COR-L47 (cell line): ENCODE data around the gene OAS2.
"Not testable (repeated sequence)": the region's sequence is repeated elsewhere in the genome, so short reads cannot be mapped to it uniquely, and the experiment has no call there.

Experiments
- DNase-seq: peaks from one replicate; lab custom pipeline; 2025; lab: John Stamatoyannopoulos, UW

The OAS2 gene

DNA sequence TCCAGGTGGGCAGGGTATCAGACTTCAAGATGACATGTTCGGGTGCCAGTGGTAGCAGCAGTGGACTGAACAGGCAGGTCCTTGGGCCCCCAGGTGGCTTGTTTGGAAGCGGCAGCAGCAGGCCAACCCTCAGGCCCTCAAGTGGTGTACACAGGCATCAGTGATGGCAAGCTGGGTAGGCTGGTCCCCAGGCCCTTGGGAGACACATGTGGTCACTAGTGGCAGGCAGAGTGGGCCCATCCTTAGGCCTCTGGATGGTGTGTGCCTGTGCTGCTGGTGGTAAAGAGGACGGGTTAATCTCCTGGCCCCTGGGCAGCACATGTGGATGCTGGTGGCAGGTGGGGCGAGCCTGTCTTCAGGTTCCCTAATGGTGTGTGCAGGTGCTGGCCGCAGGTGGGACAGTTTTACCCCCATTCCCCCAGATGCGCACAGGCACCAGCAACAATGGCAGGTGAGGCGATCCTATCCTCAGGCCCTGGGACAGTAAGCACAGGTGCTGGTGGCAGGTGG is 8.0 kb downstream of the OAS2 start:
- DNase-seq, result no peak

DNA sequence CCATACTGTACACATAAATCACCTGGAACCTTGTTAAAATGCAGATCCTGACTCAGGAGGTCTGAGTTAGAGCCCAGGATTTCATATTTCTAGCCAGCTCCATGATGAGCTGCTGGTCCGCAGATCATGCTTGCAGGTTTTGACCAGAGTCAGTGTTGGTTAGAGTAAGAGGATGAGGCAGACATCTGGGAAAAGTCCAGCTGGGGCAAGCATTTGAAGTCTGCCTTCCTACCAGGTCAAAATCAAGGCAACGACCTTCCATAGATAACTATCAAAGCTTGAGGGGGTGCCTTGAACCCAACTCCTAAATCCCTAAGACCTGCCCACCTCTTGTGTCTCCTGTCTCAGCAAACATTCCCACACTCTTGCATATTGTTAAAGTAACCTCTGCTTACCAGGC is 9.2 kb downstream of the OAS2 start:
- no peak for DNase-seq

DNA sequence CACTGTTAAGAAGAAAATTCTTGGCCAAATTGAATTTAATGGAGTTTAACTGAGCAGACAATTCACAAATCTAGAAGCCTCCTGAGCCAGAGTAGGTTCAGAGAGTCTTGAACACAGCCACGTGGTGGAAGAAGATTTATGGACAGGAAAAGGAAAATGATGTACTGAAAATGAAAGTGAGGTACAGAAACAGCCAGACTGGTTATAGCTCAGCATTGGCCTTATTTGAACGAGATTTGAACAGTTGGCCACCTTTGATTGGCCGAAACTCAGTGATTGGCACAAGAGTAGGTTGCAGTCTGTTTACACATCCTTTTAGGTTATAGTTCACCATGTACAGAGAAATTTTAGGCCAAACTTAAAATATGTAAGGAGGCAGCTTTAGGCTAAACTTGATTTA is 9.9 kb downstream of the OAS2 start:
- DNase-seq, result no peak

GRCh38 chr12:112988823-112989385 is 10.6 kb downstream of the OAS2 start:
- not testable (repeated sequence) for DNase-seq

- DNase-seq, result no peak
Measured at GRCh38 chr12:112989806-112990205, 11.5 kb downstream of the OAS2 start.

GRCh38 chr12:112992541-112993398 is 14.5 kb downstream of the OAS2 start:
- peak; percentile 50 for DNase-seq

GRCh38 chr12:112995008-112995407 is 16.7 kb downstream of the OAS2 start:
- DNase-seq, result no peak

GRCh38 chr12:112996501-112996900 is 18.2 kb downstream of the OAS2 start:
- no peak for DNase-seq

DNA sequence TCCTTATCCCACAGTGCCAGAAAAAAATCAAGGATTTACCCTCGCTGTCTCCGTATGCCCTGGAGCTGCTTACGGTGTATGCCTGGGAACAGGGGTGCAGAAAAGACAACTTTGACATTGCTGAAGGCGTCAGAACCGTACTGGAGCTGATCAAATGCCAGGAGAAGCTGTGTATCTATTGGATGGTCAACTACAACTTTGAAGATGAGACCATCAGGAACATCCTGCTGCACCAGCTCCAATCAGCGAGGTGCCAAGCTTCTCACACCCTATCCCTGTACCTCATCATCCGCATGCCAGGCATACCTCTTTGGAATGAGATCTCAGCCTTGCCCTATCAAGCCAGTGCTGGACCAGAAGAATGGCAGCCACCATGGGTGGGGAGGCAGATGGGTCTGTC is 19.2 kb downstream of the OAS2 start:
- no peak for DNase-seq

DNA sequence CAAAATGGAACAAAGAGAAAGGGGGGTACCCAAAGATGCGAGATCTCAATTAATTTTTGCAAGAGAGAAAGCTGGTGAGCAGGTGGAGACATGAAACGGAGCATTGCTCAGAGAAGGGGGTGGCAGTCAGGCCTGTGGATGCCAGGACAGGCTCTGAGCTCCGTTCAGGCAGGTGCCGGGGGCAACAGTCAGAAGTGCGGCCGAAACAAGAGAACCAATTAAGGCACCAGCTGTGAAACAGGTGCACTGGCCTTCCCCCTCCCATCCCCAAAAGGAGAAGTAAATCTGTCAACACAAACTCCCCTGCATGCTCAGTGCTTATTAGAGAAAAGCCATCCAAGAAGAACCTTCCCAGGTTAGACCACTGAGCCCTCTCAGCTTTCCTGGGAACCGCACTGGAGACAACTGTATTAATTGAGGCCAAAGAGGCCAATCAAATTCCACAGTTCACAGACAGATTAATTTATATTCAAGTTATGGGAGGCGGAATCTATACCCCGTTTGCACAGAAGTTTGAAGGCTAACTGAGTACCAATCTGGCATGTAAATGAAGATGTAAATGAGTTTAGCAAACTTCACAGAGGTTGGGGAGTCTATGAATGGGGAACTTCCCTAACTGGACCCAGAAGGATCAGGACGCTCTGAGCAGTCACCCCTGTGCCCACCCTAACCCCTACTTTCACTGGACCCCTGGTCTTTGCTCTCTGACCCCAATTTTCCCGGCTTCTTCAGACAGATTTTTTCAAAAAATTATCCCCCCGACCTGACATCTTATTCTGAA is 20.9 kb downstream of the OAS2 start:
- DNase-seq, result peak; percentile 57

GRCh38 chr12:113000433-113000832 is 22.1 kb downstream of the OAS2 start:
- DNase-seq, result no peak

- DNase-seq, result no peak
Measured at GRCh38 chr12:113002155-113002554, 23.8 kb downstream of the OAS2 start.

GRCh38 chr12:113002676-113003075 is 24.4 kb downstream of the OAS2 start:
- no peak for DNase-seq

- no peak for DNase-seq
Measured at GRCh38 chr12:113003636-113004035, 25.3 kb downstream of the OAS2 start.

DNA sequence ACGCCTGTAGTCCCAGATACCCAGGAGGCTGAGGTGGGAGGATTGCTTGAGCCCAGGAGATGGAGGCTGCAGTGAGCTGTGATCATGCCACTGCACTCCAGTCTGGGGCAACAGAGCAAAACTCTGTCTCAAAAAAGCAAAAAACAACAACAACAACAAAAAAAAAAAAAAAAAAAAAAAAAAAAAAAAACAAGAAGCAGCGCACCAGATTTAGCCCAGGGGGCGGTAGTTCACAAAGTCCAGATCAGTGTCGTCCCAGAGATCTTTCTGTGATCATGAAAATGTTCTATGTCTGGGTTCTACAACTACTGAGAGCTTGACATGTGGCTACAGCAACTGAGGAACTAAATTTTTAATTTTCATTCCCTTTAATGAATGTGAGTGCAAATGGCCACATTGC is 27.4 kb downstream of the OAS2 start:
- no peak for DNase-seq

GRCh38 chr12:113006206-113006605 is 27.9 kb downstream of the OAS2 start:
- DNase-seq, result no peak

DNA sequence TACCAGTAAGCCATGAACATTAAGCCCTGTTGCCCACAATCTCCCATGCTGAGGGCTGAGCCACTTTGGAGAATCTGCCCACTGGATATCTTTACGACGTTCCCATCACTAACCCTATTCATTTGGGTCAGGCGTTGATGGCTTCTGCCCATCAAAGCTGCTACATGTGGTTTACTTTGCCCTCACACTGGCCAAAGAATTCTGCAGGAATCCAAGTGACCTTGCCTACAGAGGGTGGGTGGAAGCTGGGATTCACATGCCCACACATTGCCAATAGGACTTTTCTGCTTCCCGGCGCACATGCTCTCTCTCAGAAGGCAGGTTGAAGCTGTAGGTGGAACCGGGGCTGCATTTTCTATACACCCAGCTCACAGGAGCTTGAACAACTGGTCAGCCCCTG is 28.3 kb downstream of the OAS2 start:
- DNase-seq, result no peak

- DNase-seq, result no peak
Measured at GRCh38 chr12:113007166-113007565, 28.8 kb downstream of the OAS2 start.

DNA sequence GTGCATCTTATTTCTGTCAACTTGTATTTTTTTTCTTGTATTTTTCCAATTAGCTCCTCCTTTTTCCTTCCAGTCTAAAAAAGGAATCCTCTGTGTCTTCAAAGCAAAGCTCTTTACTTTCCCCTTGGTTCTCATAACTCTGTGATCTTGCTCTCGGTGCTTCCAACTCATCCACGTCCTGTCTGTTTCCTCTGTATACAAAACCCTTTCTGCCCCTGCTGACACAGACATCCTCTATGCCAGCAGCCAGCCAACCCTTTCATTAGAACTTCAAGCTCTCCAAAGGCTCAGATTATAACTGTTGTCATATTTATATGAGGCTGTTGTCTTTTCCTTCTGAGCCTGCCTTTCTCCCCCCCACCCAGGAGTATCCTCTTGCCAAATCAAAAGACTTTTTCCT is 32.4 kb downstream of the OAS2 start:
- no peak for DNase-seq

DNA sequence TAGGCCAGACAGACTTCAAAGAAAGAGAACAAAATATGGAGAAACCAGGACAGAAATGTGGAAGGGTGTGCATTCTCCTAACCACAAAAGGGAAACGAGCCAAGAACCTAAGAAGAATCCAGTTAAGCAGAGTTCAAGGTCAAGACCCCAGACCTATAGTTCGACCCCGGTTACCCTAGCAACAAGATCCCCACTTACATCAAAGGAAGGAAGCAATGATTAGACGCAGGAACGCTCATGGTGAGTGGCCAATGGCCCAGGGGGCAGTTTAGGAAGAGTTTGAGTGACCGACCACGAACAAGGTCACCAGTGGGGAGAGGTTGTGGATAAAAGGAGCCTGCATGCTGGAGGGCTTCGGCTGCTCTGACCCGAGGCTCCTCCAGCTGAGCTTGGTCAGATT is 36.2 kb downstream of the OAS2 start:
- no peak for DNase-seq

GRCh38 chr12:113016796-113017195 is 38.5 kb downstream of the OAS2 start:
- DNase-seq, result no peak

- DNase-seq, result no peak
Measured at GRCh38 chr12:113019025-113019424, 40.7 kb downstream of the OAS2 start.

DNA sequence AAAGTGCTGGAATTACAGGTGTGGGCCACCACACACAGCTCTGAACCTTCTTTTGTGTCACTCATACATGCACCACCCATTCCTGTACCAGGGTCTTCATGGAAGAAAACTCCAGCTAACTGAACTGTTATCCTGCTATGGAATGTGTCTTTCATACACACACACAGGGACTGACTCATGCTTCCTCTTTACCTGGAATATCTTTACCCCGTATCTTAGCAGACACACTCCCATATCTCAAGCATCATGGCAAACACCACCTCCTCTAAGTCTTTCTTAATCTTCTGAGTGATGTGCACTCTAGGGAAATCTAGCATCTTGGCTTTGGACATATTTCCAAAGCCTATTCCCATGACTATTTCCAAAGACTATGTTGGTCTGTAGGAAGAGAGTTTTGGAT is 43.2 kb downstream of the OAS2 start:
- DNase-seq, result no peak
